ENCODE measurements around the gene GPC5. TPM values are rescaled to one million over a fixed set of nuclear protein-coding genes. Genes with fewer than 3 reads are reported as not detected.
"Not testable (repeated sequence)": the region's sequence is repeated elsewhere in the genome, so short reads cannot be mapped to it uniquely, and the experiment has no call there.

Gene GPC5
- total RNA-seq, 1 donor from 2014 or later = 8.6 TPM

- DNase-seq = not testable (repeated sequence)
Observed at GRCh38 chr13:92290718-92291307, 892.4 kb downstream of the GPC5 start.

DNA sequence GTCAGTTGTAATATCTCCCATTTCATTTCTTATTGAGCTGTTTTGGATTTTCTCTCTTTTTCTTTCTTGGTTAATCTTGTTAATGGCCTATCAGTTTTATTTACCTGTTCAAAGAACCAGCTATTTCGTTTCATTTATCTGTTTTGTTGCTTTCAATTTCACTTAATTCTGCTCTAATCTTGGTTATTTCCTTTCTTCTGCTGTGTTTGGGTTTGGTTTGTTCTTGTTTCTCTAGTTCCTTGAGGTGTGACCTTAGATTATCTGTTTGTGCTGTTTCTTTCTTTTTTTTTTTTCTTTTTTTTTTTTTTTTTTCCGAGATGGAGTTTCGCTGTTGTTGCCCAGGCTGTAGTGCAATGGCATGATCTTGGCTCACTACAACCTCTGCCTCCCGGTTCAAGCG, 896.1 kb downstream of the GPC5 start:
- not testable (repeated sequence) for DNase-seq

GRCh38 chr13:92296154-92296671, 897.8 kb downstream of the GPC5 start:
- DNase-seq = not testable (repeated sequence)

GRCh38 chr13:92297971-92298942, 899.8 kb downstream of the GPC5 start:
- no peak for DNase-seq

DNA sequence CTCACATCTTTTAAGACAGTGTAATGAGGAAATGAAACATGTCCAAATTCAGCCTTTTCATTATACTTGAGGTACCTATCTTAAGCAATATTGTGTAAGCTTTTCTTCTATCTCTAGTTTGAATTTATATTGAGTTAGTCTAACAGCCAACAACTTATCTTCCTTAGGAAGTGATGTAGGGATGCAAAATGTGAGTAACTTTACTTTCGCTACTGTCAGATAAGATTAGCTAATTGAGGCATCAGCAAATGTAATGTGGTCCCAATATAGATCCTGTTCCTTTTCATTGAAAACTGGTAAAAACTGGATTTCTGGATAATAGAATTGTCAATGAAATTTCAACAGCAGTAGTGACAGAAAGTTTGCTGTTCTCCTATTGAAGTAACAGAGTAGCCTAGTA, 902.2 kb downstream of the GPC5 start:
- DNase-seq = no peak

DNA sequence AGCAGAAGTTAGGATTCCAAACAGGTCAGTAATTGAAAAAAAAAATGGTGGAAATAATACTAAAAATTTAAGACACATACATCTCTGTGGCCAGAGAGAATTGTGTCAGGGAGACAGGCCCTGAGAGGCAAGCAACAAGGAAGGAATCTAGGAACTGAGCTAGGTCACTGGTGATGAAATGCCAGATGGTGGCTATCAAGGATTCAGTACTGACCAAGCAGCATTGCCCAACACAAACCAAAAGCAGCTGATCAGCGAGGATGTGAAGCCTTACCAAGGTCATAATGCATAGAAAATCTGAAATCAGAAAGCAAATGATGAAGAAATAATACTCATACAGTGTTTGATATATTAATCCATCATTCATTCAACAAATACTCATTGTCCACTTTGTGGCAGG, 905.0 kb downstream of the GPC5 start:
- no peak for DNase-seq

GRCh38 chr13:92307752-92308151, 909.3 kb downstream of the GPC5 start:
- no peak for DNase-seq

DNA sequence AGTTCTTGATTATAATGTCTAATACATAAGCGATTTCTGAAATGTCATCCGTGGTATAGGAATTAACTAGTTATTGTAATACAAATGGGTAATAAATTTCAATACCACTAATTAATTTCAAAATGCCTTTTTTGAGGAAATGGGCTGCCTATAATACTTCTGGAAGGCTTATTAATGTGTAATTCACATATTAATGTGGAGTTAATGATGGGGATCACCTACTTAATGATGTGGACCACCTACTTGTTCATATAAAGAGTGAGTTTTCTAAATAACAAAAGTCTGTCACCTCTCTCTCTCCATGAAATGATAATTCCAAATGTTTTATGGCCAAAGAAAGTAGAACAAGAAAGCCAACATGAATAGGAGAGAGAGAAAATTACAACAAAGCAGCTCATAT, 914.4 kb downstream of the GPC5 start:
- DNase-seq = no peak

DNA sequence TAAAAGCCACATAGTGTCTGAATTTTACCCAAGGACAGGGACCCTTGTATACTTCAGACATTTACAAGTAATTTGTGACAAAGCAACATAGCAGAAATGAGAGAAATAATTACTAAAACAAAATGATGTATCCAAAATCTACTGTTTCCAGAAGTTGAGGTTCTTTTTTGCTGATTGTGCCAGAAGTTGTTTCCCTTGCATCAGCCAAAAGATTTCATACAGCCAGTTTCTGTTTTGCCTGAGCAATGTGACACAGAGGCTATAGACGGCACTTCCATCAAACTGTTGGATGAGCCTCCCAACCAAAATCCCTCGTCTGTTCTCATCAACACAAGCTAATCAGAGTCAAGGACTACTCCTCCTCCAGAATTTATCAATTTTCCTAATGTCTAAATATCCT, 915.0 kb downstream of the GPC5 start:
- no peak for DNase-seq

DNA sequence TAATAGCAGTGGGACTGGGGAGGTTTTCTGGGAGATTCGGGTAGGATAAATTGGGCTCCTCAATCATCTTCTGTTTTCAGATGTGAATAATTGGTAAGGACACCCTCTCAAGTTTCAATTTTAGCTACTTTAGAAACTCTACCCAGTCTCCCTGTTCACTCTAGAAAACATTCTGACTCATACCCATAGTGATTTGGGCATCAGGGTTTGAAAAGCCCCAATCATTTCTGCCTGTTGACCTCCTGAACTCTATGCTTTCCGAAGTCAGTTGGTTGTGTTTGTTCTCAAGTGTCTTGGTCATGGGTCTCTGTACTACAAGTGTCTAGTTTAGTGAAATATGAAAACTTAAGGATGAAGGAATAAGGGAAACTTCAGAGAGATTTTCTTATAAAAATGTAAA, 916.8 kb downstream of the GPC5 start:
- DNase-seq = no peak

GRCh38 chr13:92316030-92316429, 917.6 kb downstream of the GPC5 start:
- no peak for DNase-seq

DNA sequence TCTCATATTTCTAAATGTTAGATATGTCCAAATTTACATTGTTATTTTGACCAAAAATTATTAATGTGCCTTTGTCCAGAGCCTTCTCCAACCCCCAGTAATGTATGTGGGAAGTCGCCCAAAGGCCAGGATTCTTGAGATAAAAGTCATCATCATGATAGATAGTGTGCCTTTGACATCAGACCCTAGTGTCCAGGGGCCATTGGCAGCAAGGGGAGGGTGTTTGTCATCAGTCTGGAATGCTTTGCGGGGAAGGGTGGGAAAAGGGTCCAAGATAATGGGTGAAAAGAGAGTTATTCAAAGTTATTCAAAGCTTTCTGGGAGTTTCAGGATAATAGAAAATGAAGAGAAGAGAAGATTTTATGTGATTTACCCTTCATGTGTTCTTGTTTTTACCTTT, 918.6 kb downstream of the GPC5 start:
- DNase-seq = no peak

DNA sequence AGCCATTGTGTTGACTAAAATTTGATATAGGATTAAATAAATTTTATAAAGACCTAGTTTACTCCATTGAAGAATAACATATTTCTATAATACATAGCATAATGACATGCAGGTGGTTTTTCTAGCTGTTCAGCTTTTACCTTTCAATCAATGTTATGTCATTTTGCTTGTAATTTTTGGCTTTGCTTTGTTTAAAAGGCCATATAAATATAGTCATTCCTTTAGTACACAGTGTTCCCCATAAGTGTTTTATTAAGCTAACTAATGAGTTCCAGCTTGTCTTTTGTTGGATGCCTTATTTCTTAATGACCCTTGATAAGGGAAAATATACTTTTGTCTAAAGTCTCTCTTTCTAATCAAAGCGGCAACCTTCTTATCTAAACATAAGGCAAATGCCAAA, 921.9 kb downstream of the GPC5 start:
- DNase-seq = no peak

DNA sequence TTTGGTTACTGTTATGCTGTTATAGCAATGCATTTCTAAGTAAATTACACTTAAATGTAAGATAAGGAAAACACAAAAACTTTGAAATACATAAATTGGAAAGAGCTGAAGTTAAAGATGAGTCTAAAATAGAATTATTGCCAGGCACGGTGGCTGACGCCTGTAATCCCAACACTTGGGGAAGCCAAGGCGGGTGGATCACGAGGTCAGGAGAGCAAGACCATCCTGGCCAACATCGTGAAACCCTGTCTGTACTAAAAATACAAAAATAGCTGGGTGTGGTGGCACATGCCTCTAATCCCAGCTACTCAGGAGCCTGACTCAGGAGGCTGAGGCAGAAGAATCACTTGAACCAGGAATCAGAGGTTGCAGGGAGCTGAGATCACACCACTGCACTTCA, 922.8 kb downstream of the GPC5 start:
- no peak for DNase-seq

- DNase-seq = no peak
Observed at GRCh38 chr13:92345627-92346026, 947.2 kb downstream of the GPC5 start.

GRCh38 chr13:92346046-92346445, 947.6 kb downstream of the GPC5 start:
- no peak for DNase-seq

- no peak for DNase-seq
Observed at GRCh38 chr13:92354583-92354982, 956.2 kb downstream of the GPC5 start.

DNA sequence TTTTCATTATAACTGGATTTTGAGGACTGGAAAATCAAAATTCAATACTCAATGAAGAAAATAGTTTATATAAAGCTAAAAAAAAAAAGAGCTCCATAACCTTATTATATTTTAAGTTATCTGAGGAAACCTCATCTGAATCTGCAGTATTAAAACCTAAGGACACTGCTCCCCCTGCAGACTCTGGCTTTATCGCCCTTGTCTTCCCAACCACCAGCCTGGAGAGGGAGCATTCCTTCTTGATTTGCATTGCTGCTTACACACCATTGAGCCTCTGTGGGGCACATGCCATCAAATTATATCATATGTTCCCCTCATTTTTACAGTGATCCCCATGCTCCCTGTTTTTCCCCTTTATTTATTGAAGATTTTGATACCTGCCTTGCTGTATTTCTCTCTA, 956.8 kb downstream of the GPC5 start:
- DNase-seq = no peak

- no peak for DNase-seq
Observed at GRCh38 chr13:92362717-92363116, 964.3 kb downstream of the GPC5 start.

GRCh38 chr13:92365904-92366303, 967.5 kb downstream of the GPC5 start:
- DNase-seq = no peak

DNA sequence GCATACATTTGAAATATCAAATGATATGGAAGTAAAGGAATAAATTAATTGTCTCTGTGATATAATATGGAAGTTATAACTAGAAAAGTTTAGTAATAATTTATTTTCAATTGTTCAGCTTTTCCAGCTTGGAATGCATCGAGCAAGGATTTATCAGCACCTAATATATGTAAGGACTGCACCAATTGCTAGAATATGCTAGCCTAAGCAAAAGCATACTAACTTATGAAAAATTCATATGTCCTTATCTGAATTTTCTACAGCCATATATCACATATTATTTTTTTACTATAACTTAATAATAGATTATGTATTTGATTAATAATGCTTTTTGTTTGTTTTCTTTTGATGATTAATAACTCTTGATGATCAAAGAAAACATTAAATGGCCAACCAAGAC, 979.0 kb downstream of the GPC5 start:
- DNase-seq = no peak

- DNase-seq = no peak
Observed at GRCh38 chr13:92379371-92379770, 981.0 kb downstream of the GPC5 start.

DNA sequence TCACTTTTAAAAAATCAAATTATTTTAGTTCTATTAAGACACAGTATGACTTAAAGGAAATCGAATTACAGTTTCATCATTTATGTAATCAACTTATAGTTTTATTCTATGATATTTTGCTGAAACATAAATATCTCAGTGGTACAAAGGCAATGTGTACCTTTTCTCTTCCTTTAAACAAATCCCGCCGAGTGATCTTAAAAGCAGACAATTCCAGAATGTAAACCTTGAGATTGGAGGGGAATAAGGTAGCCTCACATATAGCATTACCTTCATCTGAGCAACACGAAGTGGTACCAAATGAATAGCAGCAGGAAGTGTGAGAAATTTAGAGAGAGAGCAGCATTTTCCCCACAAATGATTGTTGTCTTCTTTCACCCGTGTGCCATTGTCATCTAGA, 986.0 kb downstream of the GPC5 start:
- no peak for DNase-seq

DNA sequence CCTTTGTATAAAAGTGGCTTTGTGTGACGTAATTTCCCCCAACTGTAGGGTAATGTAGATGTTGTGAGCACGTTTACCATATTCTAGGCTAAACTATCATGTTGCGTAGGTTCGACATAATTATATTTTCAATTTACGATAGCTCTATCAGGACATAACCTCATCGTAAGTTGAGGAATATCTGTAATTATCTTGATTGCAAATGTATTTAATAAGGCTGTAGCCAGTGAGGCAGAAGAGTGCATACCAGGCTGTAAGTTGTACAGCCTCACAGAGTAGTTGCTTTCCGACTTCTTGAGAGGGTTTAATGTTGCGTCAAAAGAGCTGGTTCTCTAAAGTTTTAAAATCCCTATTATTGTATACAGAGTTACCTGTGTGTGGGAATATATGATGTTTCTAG, 988.8 kb downstream of the GPC5 start:
- DNase-seq = no peak

All from occipital lobe (tissue), 2 donors.